HepG2 (cell line): ENCODE results near the gene DSTN. TPM values are rescaled to one million over a fixed set of nuclear protein-coding genes. Genes with fewer than 3 reads are reported as not detected.

Experiments used
- NPAS2 ChIP-seq: sonication (generic); formaldehyde crosslinking; IDR thresholded peaks from 2 replicates; pipeline ENCODE4 v1.8.0; 2022; ENCODE audit warnings: mild to moderate bottlenecking, missing genetic modification reagents, borderline replicate concordance
- PATZ1 ChIP-seq: sonication (generic); formaldehyde crosslinking; IDR thresholded peaks from 2 replicates; pipeline ENCODE4 v1.4.0; 2020; ENCODE audit warnings: missing genetic modification reagents
- PLRG1 ChIP-seq: fragments of 450-650 bp; conservative IDR thresholded peaks from 2 replicates; pipeline ENCODE4 v1.6.1; 2016
- POGK ChIP-seq: sonication (generic); formaldehyde crosslinking; conservative IDR thresholded peaks from 2 replicates; pipeline ENCODE4 v1.8.0; 2022; ENCODE audit warnings: mild to moderate bottlenecking, moderate library complexity, missing genetic modification reagents
- PRDM10 ChIP-seq: sonication (generic); formaldehyde crosslinking; IDR thresholded peaks from 2 replicates; pipeline ENCODE4 v1.4.0; 2020; ENCODE audit warnings: low read depth, missing genetic modification reagents
- RBFOX2 ChIP-seq: fragments of 200-400 bp; formaldehyde crosslinking; IDR thresholded peaks from 2 replicates; pipeline ENCODE4 v1.6.1; 2017; ENCODE audit warnings: low read depth, mild to moderate bottlenecking, low read length
- ZFP82 ChIP-seq: sonication (generic); formaldehyde crosslinking; IDR thresholded peaks from 2 replicates; pipeline ENCODE4 v1.5.1; 2020; ENCODE audit warnings: mild to moderate bottlenecking, missing genetic modification reagents, borderline replicate concordance
- ZNF12 ChIP-seq: sonication (generic); formaldehyde crosslinking; IDR thresholded peaks from 2 replicates; pipeline ENCODE4 v1.5.0; 2020; ENCODE audit warnings: missing genetic modification reagents
- ZNF234 ChIP-seq: sonication (generic); formaldehyde crosslinking; conservative IDR thresholded peaks from 2 replicates; pipeline ENCODE4 v1.5.1; 2020; ENCODE audit warnings: mild to moderate bottlenecking, missing genetic modification reagents
- ZNF260 ChIP-seq: sonication (generic); formaldehyde crosslinking; IDR thresholded peaks from 2 replicates; pipeline ENCODE4 v1.4.0; 2020; ENCODE audit warnings: missing genetic modification reagents, low read depth, mild to moderate bottlenecking, borderline replicate concordance
- ZNF503 ChIP-seq: sonication (generic); formaldehyde crosslinking; IDR thresholded peaks from 2 replicates; pipeline ENCODE4 v1.4.0; 2020; ENCODE audit warnings: missing genetic modification reagents
- ZNF513 ChIP-seq: sonication (generic); formaldehyde crosslinking; conservative IDR thresholded peaks from 2 replicates; pipeline ENCODE4 v1.5.0; 2020; ENCODE audit warnings: missing genetic modification reagents
- ZNF614 ChIP-seq: IDR thresholded peaks from 2 replicates; pipeline ENCODE4 v1.6.1; 2018; ENCODE audit warnings: missing biosample characterization, missing genetic modification reagents, inconsistent platforms, borderline replicate concordance
- ZNF629 ChIP-seq: sonication (generic); formaldehyde crosslinking; conservative IDR thresholded peaks from 2 replicates; pipeline ENCODE4 v1.5.0; 2020; ENCODE audit warnings: missing genetic modification reagents
- ZNF678 ChIP-seq: sonication (generic); formaldehyde crosslinking; IDR thresholded peaks from 2 replicates; pipeline ENCODE4 v1.4.0; 2020; ENCODE audit warnings: mild to moderate bottlenecking, missing genetic modification reagents
- polyA plus RNA-seq, 8 experiments: library from polyadenylated mRNA; depleted of rRNA in 3 of 8; stranded (reverse) in 7 of 8; unstranded in 1 of 8; fragments of >200 nt; fragmentation: Illumina TruSeq in 4 of 8; extraction: Trizol in 4 of 8; gene quantifications; 2 replicates each; pipeline versions ENCODE4 v1.2.1 to v1.2.3, GENCODE V29; 2011 to 2016; ENCODE audit warnings: low read depth in 4 of 8, missing spikeins in 1 of 8, mixed read lengths in 1 of 8; ENCODE audit not compliant: insufficient read depth in 1 of 8
- total RNA-seq, 5 experiments: library from RNA; depleted of rRNA; stranded (reverse); fragments of >200 nt; fragmentation: Illumina TruSeq; extraction: Trizol; gene quantifications; 2 replicates each; pipeline ENCODE4 v1.2.3, GENCODE V29; 2016; ENCODE audit warnings: low read depth in 1 of 5

Gene DSTN
- total and polyA plus RNA-seq, 2 of the 13 experiments (the other 11 are each of a cell fraction or from before 2014, with no cell fraction given): 27.6 to 106 TPM

GRCh38 chr20:17530716-17531664, 38.9 kb upstream of the DSTN start, which contains the start of gene BFSP1 (continued):
- no peak for TF ChIP-seq ZNF513
- 0 out of 2 replicates have a peak, but pooled peaks have one; percentile 24 for TF ChIP-seq ZNF234
- peak; percentile 63 for TF ChIP-seq POGK (CRISPR knock-in tag)
- no peak; the same call in 1 of the 2 replicates for TF ChIP-seq ZNF629 (CRISPR knock-in tag)
- no peak for TF ChIP-seq ZNF678
- TF ChIP-seq PLRG1: no peak
- peak; percentile 94 for TF ChIP-seq PATZ1 (CRISPR knock-in tag)
- TF ChIP-seq ZNF12 (CRISPR knock-in tag): peak; percentile 27; the same call in 1 of the 2 replicates
- TF ChIP-seq ZFP82 (CRISPR knock-in tag): 0 out of 2 replicates have a peak, but pooled peaks have one; percentile 9
- TF ChIP-seq ZNF614: peak; percentile 47; the same call in 1 of the 2 replicates
- no peak for TF ChIP-seq PRDM10 (CRISPR knock-in tag)
- peak; percentile 41; the same call in 1 of the 2 replicates for TF ChIP-seq RBFOX2
- no peak for TF ChIP-seq ZNF260 (CRISPR knock-in tag)
- TF ChIP-seq NPAS2 (CRISPR knock-in tag): no peak
- TF ChIP-seq ZNF503 (CRISPR knock-in tag): peak; percentile 82; the same call in 1 of the 2 replicates
